GM21423 (cell line): ENCODE data around the gene FOXI1.
"Not testable (repeated sequence)": the region's sequence is repeated elsewhere in the genome, so short reads cannot be mapped to it uniquely, and the experiment has no call there.

Experiments
- ATAC-seq: cut with Tn5 transposase; IDR thresholded peaks from one replicate; pipeline ENCODE4 v1.9.1; 2021; ENCODE audit warnings: mild to moderate bottlenecking, moderate library complexity; ENCODE audit not compliant: unreplicated experiment

Gene FOXI1

GRCh38 chr5:170121321-170121720 is 15.6 kb downstream of the FOXI1 start:
- no peak for ATAC-seq

- ATAC-seq = no peak
Observed at GRCh38 chr5:170126061-170126460, 20.4 kb downstream of the FOXI1 start.

GRCh38 chr5:170126626-170127025 is 20.9 kb downstream of the FOXI1 start:
- no peak for ATAC-seq

GRCh38 chr5:170131235-170131634 is 25.5 kb downstream of the FOXI1 start:
- ATAC-seq = no peak

- ATAC-seq = no peak
Observed at GRCh38 chr5:170132269-170132975, 26.7 kb downstream of the FOXI1 start.

- no peak for ATAC-seq
Observed at GRCh38 chr5:170132976-170133448, 27.3 kb downstream of the FOXI1 start.

GRCh38 chr5:170135796-170136490 is 30.2 kb downstream of the FOXI1 start:
- ATAC-seq = no peak

GRCh38 chr5:170136506-170136905 is 30.8 kb downstream of the FOXI1 start:
- no peak for ATAC-seq

- no peak for ATAC-seq
Observed at GRCh38 chr5:170137694-170138214, 32.1 kb downstream of the FOXI1 start.

- no peak for ATAC-seq
Observed at GRCh38 chr5:170138273-170138672, 32.6 kb downstream of the FOXI1 start.

- no peak for ATAC-seq
Observed at GRCh38 chr5:170139786-170140335, 34.2 kb downstream of the FOXI1 start.

- not testable (repeated sequence) for ATAC-seq
Observed at GRCh38 chr5:170141196-170141595, 35.5 kb downstream of the FOXI1 start.

GRCh38 chr5:170141636-170142035 is 35.9 kb downstream of the FOXI1 start:
- ATAC-seq = no peak

GRCh38 chr5:170142196-170142595 is 36.5 kb downstream of the FOXI1 start:
- no peak for ATAC-seq

- ATAC-seq = no peak
Observed at GRCh38 chr5:170143091-170143490, 37.4 kb downstream of the FOXI1 start.

- no peak for ATAC-seq
Observed at GRCh38 chr5:170143710-170144109, 38.0 kb downstream of the FOXI1 start.

- ATAC-seq = no peak
Observed at GRCh38 chr5:170144286-170145023, 38.8 kb downstream of the FOXI1 start.

GRCh38 chr5:170145462-170145861 is 39.8 kb downstream of the FOXI1 start:
- ATAC-seq = no peak

- ATAC-seq = no peak
Observed at GRCh38 chr5:170147051-170147752, 41.5 kb downstream of the FOXI1 start.

GRCh38 chr5:170147753-170148264 is 42.1 kb downstream of the FOXI1 start:
- ATAC-seq = no peak
